H9 (cell line): ENCODE data around the gene ABCA12. TPM values are rescaled to one million over a fixed set of nuclear protein-coding genes. Genes with fewer than 3 reads are reported as not detected.

Experiments
- DNase-seq: peaks from one replicate; pipeline ENCODE4 v3.0.0-alpha.2; 2017
- H2AFZ ChIP-seq: one replicate; pipeline ENCODE4 v1.6.1; 2013; ENCODE audit warnings: mild to moderate bottlenecking, low read length, control low read depth, moderate library complexity
- H2AK5ac ChIP-seq: 2 replicates; pipeline ENCODE4 v1.6.1; 2013; ENCODE audit warnings: low read length, control low read depth, mixed read lengths; ENCODE audit not compliant: insufficient read length
- H2BK120ac ChIP-seq: one replicate; pipeline ENCODE4 v1.6.1; 2013; ENCODE audit warnings: low read depth, mild to moderate bottlenecking, low read length, control low read depth, inconsistent platforms; ENCODE audit not compliant: poor library complexity, severe bottlenecking
- H2BK12ac ChIP-seq: 2 replicates; pipeline ENCODE4 v1.6.1; 2013; ENCODE audit warnings: low read length, control low read depth, mixed read lengths, low read depth; ENCODE audit not compliant: insufficient read length
- H2BK15ac ChIP-seq: 2 replicates; pipeline ENCODE4 v1.6.1; 2013; ENCODE audit warnings: low read depth, low read length, control low read depth
- H2BK20ac ChIP-seq: one replicate; pipeline ENCODE4 v1.6.1; 2013; ENCODE audit warnings: low read depth, mild to moderate bottlenecking, low read length, control low read depth, inconsistent platforms; ENCODE audit not compliant: poor library complexity, severe bottlenecking
- H2BK5ac ChIP-seq: 2 replicates; pipeline ENCODE4 v1.6.1; 2013; ENCODE audit warnings: low read length, control low read depth, mixed read lengths; ENCODE audit not compliant: insufficient read length
- H3K14ac ChIP-seq: 2 replicates; pipeline ENCODE4 v1.6.1; 2013; ENCODE audit warnings: low read length, control low read depth; ENCODE audit not compliant: insufficient read depth
- H3K18ac ChIP-seq: 2 replicates; pipeline ENCODE4 v1.6.1; 2013; ENCODE audit warnings: low read depth, mild to moderate bottlenecking, mixed read lengths, low read length, control low read depth; ENCODE audit not compliant: insufficient read length
- H3K23ac ChIP-seq: 2 replicates; pipeline ENCODE4 v1.6.1; 2013; ENCODE audit warnings: low read length, control low read depth, mixed read lengths, low read depth; ENCODE audit not compliant: insufficient read length
- H3K23me2 ChIP-seq: 2 replicates; pipeline ENCODE4 v1.6.1; 2013; ENCODE audit warnings: low read depth, mild to moderate bottlenecking, mixed read lengths, low read length, control low read depth; ENCODE audit not compliant: insufficient read length, poor library complexity, severe bottlenecking
- H3K27ac ChIP-seq: 2 replicates; pipeline ENCODE4 v1.5.1; 2013; ENCODE audit warnings: low read length, control low read depth, mixed read lengths, low read depth; ENCODE audit not compliant: insufficient read length
- H3K27me3 ChIP-seq: 2 replicates; pipeline ENCODE4 v1.6.1; 2013; ENCODE audit warnings: low read length, control low read depth, inconsistent platforms; ENCODE audit not compliant: insufficient read depth
- H3K4ac ChIP-seq: 2 replicates; pipeline ENCODE4 v1.6.1; 2013; ENCODE audit warnings: low read depth, mild to moderate bottlenecking, control low read depth, inconsistent platforms, low read length, moderate library complexity
- H3K4me1 ChIP-seq: 2 replicates; pipeline ENCODE4 v1.6.1; 2013; ENCODE audit warnings: low read length, control low read depth, inconsistent platforms; ENCODE audit not compliant: insufficient read depth
- H3K4me2 ChIP-seq: 2 replicates; pipeline ENCODE4 v1.6.1; 2013; ENCODE audit warnings: low read length, control low read depth, mixed read lengths; ENCODE audit not compliant: insufficient read length, insufficient read depth
- H3K56ac ChIP-seq: 2 replicates; pipeline ENCODE4 v1.6.1; 2013; ENCODE audit warnings: low read depth, mild to moderate bottlenecking, mixed read lengths, low read length, control low read depth; ENCODE audit not compliant: insufficient read length
- H3K79me1 ChIP-seq: 2 replicates; pipeline ENCODE4 v1.6.1; 2013; ENCODE audit warnings: low read depth, mild to moderate bottlenecking, moderate library complexity, low read length, control low read depth, inconsistent platforms; ENCODE audit not compliant: insufficient read depth, poor library complexity, severe bottlenecking
- H3K79me2 ChIP-seq: 2 replicates; pipeline ENCODE4 v1.6.1; 2013; ENCODE audit warnings: low read length, control low read depth, inconsistent platforms; ENCODE audit not compliant: insufficient read depth
- H3K9ac ChIP-seq: 2 replicates; pipeline ENCODE4 v1.6.1; 2013; ENCODE audit warnings: low read length, control low read depth, mixed read lengths; ENCODE audit not compliant: insufficient read length; ENCODE audit errors: extremely low read depth
- H3K9me3 ChIP-seq: one replicate; pipeline ENCODE4 v1.6.1; 2013; ENCODE audit warnings: low read depth, low read length, inconsistent platforms; ENCODE audit not compliant: control insufficient read depth
- H3T11ph ChIP-seq: one replicate; pipeline ENCODE4 v1.6.1; 2013; ENCODE audit warnings: mild to moderate bottlenecking, low read length, control low read depth, inconsistent platforms
- H4K20me1 ChIP-seq: one replicate; pipeline ENCODE4 v1.6.1; 2013; ENCODE audit not compliant: control insufficient read depth, insufficient read length, insufficient read depth
- H4K5ac ChIP-seq: 2 replicates; pipeline ENCODE4 v1.6.1; 2013; ENCODE audit warnings: low read depth, mild to moderate bottlenecking, mixed read lengths, low read length, control low read depth; ENCODE audit not compliant: insufficient read length
- H4K8ac ChIP-seq: replicated peaks from 2 replicates; pipeline ENCODE4 v1.6.1; 2013; ENCODE audit warnings: low read length, control low read depth, mixed read lengths, low read depth; ENCODE audit not compliant: insufficient read length
- H4K91ac ChIP-seq: 2 replicates; pipeline ENCODE4 v1.6.1; 2013; ENCODE audit warnings: low read depth, mild to moderate bottlenecking, moderate library complexity, mixed read lengths, low read length, control low read depth; ENCODE audit not compliant: insufficient read length
- H3K27ac Mint-ChIP-seq, 3 experiments: 2 replicates in 2 of 3; 3 replicates in 1 of 3; pipeline ENCODE4 v1.8.0; 2020 to 2021; ENCODE audit warnings: mixed read lengths in 3 of 3, mild to moderate bottlenecking in 1 of 3, moderate library complexity in 1 of 3
- H3K27me3 Mint-ChIP-seq: 2 replicates; pipeline ENCODE4 v1.8.0; 2021; ENCODE audit warnings: low read depth, mild to moderate bottlenecking, moderate library complexity, mixed read lengths
- H3K36me3 Mint-ChIP-seq, 3 experiments: 2 replicates in 2 of 3; 3 replicates in 1 of 3; pipeline ENCODE4 v1.8.0; 2020 to 2021; ENCODE audit warnings: low read depth in 3 of 3, mixed read lengths in 3 of 3; ENCODE audit not compliant: insufficient read depth in 1 of 3
- H3K4me1 Mint-ChIP-seq, 2 experiments: 2 replicates each; pipeline ENCODE4 v1.8.0; 2020; ENCODE audit warnings: mixed read lengths in 2 of 2
- H3K4me3 Mint-ChIP-seq, 2 experiments: 2 replicates in 1 of 2; 3 replicates in 1 of 2; pipeline ENCODE4 v1.8.0; 2020 to 2021; ENCODE audit warnings: mild to moderate bottlenecking in 2 of 2, mixed read lengths in 2 of 2, moderate library complexity in 1 of 2
- H3K9me3 Mint-ChIP-seq, 2 experiments: 2 replicates in 1 of 2; 3 replicates in 1 of 2; pipeline ENCODE4 v1.8.0; 2020; ENCODE audit warnings: mild to moderate bottlenecking in 2 of 2, mixed read lengths in 2 of 2, moderate library complexity in 1 of 2
- CTCF ChIP-seq: fragments of 200-600 bp; sonication (generic); conservative IDR thresholded peaks from 3 replicates; pipeline ENCODE4 v1.8.0; 2021; ENCODE audit warnings: antibody characterized with exemption, mild to moderate bottlenecking
- WGBS: extraction: QIAGEN DNeasy Blood & Tissue Kit; methylation state at CpG from one replicate; pipeline ENCODE4 v1.1.7; 2013; ENCODE audit warnings: missing lambda C conversion rate, low lambda C conversion rate, mixed read lengths; ENCODE audit not compliant: insufficient read length; ENCODE audit errors: extremely low coverage; 5-methylcytosine and 5-hydroxymethylcytosine counted together
- total RNA-seq: library from RNA; stranded (reverse); gene quantifications from 2 replicates; pipeline ENCODE4 v1.2.1, GENCODE V29; 2021

The ABCA12 gene
- total RNA-seq, 1 experiment from 2014 or later: not detected

GRCh38 chr2:215107216-215108056, 31.0 kb downstream of the ABCA12 start:
- no peak overlapping the region for H4K5ac ChIP-seq
- no peak overlapping the region for H2BK20ac ChIP-seq
- H2BK15ac ChIP-seq: no peak overlapping the region
- H3K79me2 ChIP-seq: no peaks in the 10 kb centered on the region
- no peaks in the 10 kb centered on the region for H3K27me3 ChIP-seq
- H4K8ac ChIP-seq: no peak overlapping the region
- H3K18ac ChIP-seq: no peak overlapping the region
- H3K4me1 ChIP-seq: no peaks in the 10 kb centered on the region; the same call in 1 of the 2 replicates
- no peaks in the 10 kb centered on the region for H3K23me2 ChIP-seq
- no peak overlapping the region for H3K14ac ChIP-seq
- no peak overlapping the region for H2AK5ac ChIP-seq
- no peak overlapping the region for H3K9ac ChIP-seq
- no peak overlapping the region for H2BK12ac ChIP-seq
- no peak overlapping the region for H2BK5ac ChIP-seq
- H3T11ph ChIP-seq: no peak overlapping the region
- H3K23ac ChIP-seq: no peak overlapping the region
- WGBS: no CpG with 5 or more reads among the region's 5 CpGs
- no peak overlapping the region for H2AFZ ChIP-seq
- H3K36me3 Mint-ChIP-seq: no peaks in the 10 kb centered on the region
- TF ChIP-seq CTCF: no peak
- no peak overlapping the region for H3K4me3 Mint-ChIP-seq
- no peak overlapping the region for H3K56ac ChIP-seq
- H2BK120ac ChIP-seq: no peak overlapping the region
- no peaks in the 10 kb centered on the region for H3K79me1 ChIP-seq
- H4K91ac ChIP-seq: no peak overlapping the region
- no peaks in the 10 kb centered on the region for H4K20me1 ChIP-seq
- no peaks in the 10 kb centered on the region for H3K4me1 Mint-ChIP-seq
- no peak overlapping the region for H3K4me2 ChIP-seq
- H3K9me3 ChIP-seq: no peaks in the 10 kb centered on the region
- no peak overlapping the region for H3K27ac Mint-ChIP-seq
- no peaks in the 10 kb centered on the region for H3K27me3 Mint-ChIP-seq
- no peak for DNase-seq
- H3K27ac ChIP-seq: no peak overlapping the region
- no peak overlapping the region for H3K4ac ChIP-seq
- H3K9me3 Mint-ChIP-seq: no peaks in the 10 kb centered on the region
